GM12872 (cell line): ENCODE measurements around the gene PLEKHA6.

Experiments
- CTCF ChIP-seq: IDR thresholded peaks from 3 replicates; pipeline ENCODE4 v1.5.1; 2011; ENCODE audit warnings: low read depth, mild to moderate bottlenecking, low read length, moderate library complexity; ENCODE audit not compliant: insufficient read depth

The PLEKHA6 gene

GRCh38 chr1:204211046-204211445 is 148.7 kb downstream of the PLEKHA6 start:
- no peak for TF ChIP-seq CTCF

- peak; percentile 95 for TF ChIP-seq CTCF
Observed at GRCh38 chr1:204207136-204207616, 152.6 kb downstream of the PLEKHA6 start.

GRCh38 chr1:204206121-204206520 is 153.6 kb downstream of the PLEKHA6 start:
- no peak for TF ChIP-seq CTCF

GRCh38 chr1:204205486-204205885 is 154.2 kb downstream of the PLEKHA6 start:
- no peak for TF ChIP-seq CTCF

- no peak for TF ChIP-seq CTCF
Observed at GRCh38 chr1:204204944-204205343, 154.8 kb downstream of the PLEKHA6 start.

- TF ChIP-seq CTCF: no peak
Observed at GRCh38 chr1:204203206-204203767, 156.4 kb downstream of the PLEKHA6 start.

GRCh38 chr1:204202481-204202880 is 157.2 kb downstream of the PLEKHA6 start:
- TF ChIP-seq CTCF: no peak
